Measurements from ENCODE around the gene GUCY2D.
"Not testable (repeated sequence)": the region's sequence is repeated elsewhere in the genome, so short reads cannot be mapped to it uniquely, and the experiment has no call there.

GUCY2D gene

GRCh38 chr17:8016632-8017424 lies 14.4 kb downstream of the GUCY2D start:
- DNase-seq (ENCODE audit: low spot score), result peak; percentile 50

- no peak for DNase-seq (ENCODE audit: low spot score)
Observed at GRCh38 chr17:8018436-8018835, 16.0 kb downstream of the GUCY2D start.

- no peak for DNase-seq (ENCODE audit: low spot score)
Observed at GRCh38 chr17:8019166-8019565, 16.8 kb downstream of the GUCY2D start.

- no peak for DNase-seq (ENCODE audit: low spot score)
Observed at GRCh38 chr17:8019665-8020650, 17.5 kb downstream of the GUCY2D start.

- DNase-seq (ENCODE audit: low spot score), result no peak
Observed at GRCh38 chr17:8020776-8021564, 18.6 kb downstream of the GUCY2D start.

GRCh38 chr17:8021565-8022359 lies 19.3 kb downstream of the GUCY2D start:
- no peak for DNase-seq (ENCODE audit: low spot score)

- no peak for DNase-seq (ENCODE audit: low spot score)
Observed at GRCh38 chr17:8022360-8023003, 20.1 kb downstream of the GUCY2D start.

- DNase-seq (ENCODE audit: low spot score), result not testable (repeated sequence)
Observed at GRCh38 chr17:8024161-8024560, 21.7 kb downstream of the GUCY2D start.

GRCh38 chr17:8025176-8025911 lies 22.9 kb downstream of the GUCY2D start:
- DNase-seq (ENCODE audit: low spot score), result no peak

- DNase-seq (ENCODE audit: low spot score), result no peak
Observed at GRCh38 chr17:8029121-8029520, 26.7 kb downstream of the GUCY2D start.

GRCh38 chr17:8031261-8031661 lies 28.8 kb downstream of the GUCY2D start:
- no peak for DNase-seq (ENCODE audit: low spot score)

- DNase-seq (ENCODE audit: low spot score), result no peak
Observed at GRCh38 chr17:8031950-8032349, 29.5 kb downstream of the GUCY2D start.

GRCh38 chr17:8032442-8032841 lies 30.0 kb downstream of the GUCY2D start:
- no peak for DNase-seq (ENCODE audit: low spot score)

GRCh38 chr17:8038954-8039610 lies 36.7 kb downstream of the GUCY2D start, which contains the start of gene ALOX15B:
TSS of gene ALOX15B (plus strand) at chr17:8039059. CDS start at chr17:8039156, 97 bp downstream.
- no peak for DNase-seq (ENCODE audit: low spot score)

GRCh38 chr17:8039611-8040168 lies 37.3 kb downstream of the GUCY2D start:
- no peak for DNase-seq (ENCODE audit: low spot score)

GRCh38 chr17:8041249-8041928 lies 39.0 kb downstream of the GUCY2D start:
- DNase-seq (ENCODE audit: low spot score), result peak; percentile 68

- DNase-seq (ENCODE audit: low spot score), result no peak
Observed at GRCh38 chr17:8041979-8042378, 39.6 kb downstream of the GUCY2D start.
